H1 (cell line): ENCODE results near the gene PLIN1. TPM values are rescaled to one million over a fixed set of nuclear protein-coding genes. Genes with fewer than 3 reads are reported as not detected.

Experiments
- CTCF ChIA-PET: fragments of 300-600 bp; sonication (Branson Sonifier 250); formaldehyde crosslinking; loops from one replicate; lab custom pipeline; 2021; ENCODE audit not compliant: partially characterized antibody; lab: Charles Lee
- POLR2A ChIA-PET: fragments of 300-600 bp; sonication (Branson Sonifier 250); formaldehyde crosslinking; loops from one replicate; lab custom pipeline; 2021; ENCODE audit warnings: inconsistent platforms; ENCODE audit not compliant: partially characterized antibody; lab: Charles Lee
- DNase-seq, 2 experiments: peaks; one replicate each; pipeline versions ENCODE4 v3.0.0 to v3.0.0-alpha.2; 2010 to 2022; ENCODE audit warnings: low spot score in 2 of 2, low read depth in 1 of 2, mixed read lengths in 1 of 2
- FAIRE-seq: peaks from 2 replicates; lab custom pipeline; 2011; peaks lifted over from hg19 to GRCh38; lab: Jason Lieb, UNC
- H2AFZ ChIP-seq: 2 replicates; pipeline ENCODE4 v1.8.1; 2012; ENCODE audit warnings: low read length, inconsistent platforms
- H2AK5ac ChIP-seq: 2 replicates; pipeline ENCODE4 v1.6.1; 2013; ENCODE audit warnings: low read depth, low read length
- H2BK120ac ChIP-seq: replicated peaks from 2 replicates; pipeline ENCODE3; 2013; ENCODE audit warnings: low read depth, low read length, inconsistent platforms
- H2BK12ac ChIP-seq: 2 replicates; pipeline ENCODE4 v1.6.1; 2013; ENCODE audit warnings: low read depth, low read length
- H2BK15ac ChIP-seq: 2 replicates; pipeline ENCODE4 v1.6.1; 2013; ENCODE audit warnings: low read length
- H2BK20ac ChIP-seq: 2 replicates; pipeline ENCODE4 v1.6.1; 2013; ENCODE audit warnings: low read length
- H2BK5ac ChIP-seq: 2 replicates; pipeline ENCODE4 v1.6.1; 2013; ENCODE audit warnings: low read depth, low read length
- H3K14ac ChIP-seq: 2 replicates; pipeline ENCODE4 v1.6.1; 2013; ENCODE audit warnings: inconsistent platforms; ENCODE audit not compliant: insufficient read length
- H3K18ac ChIP-seq: 2 replicates; pipeline ENCODE4 v1.6.1; 2013; ENCODE audit warnings: low read length; ENCODE audit errors: extremely low read depth
- H3K23ac ChIP-seq: 2 replicates; pipeline ENCODE4 v1.6.1; 2013; ENCODE audit warnings: inconsistent platforms; ENCODE audit not compliant: insufficient read length
- H3K23me2 ChIP-seq: 2 replicates; pipeline ENCODE4 v1.6.1; 2013; ENCODE audit warnings: low read depth, low read length
- H3K27ac ChIP-seq: 2 replicates; pipeline ENCODE4 v1.6.1; 2011; ENCODE audit warnings: low read depth, low read length, inconsistent platforms
- H3K27me3 ChIP-seq, 4 experiments: replicated peaks in 1 of 4; 1 replicate in 1 of 4; 2 replicates in 3 of 4; pipeline versions ENCODE4 v1.6.1 to v1.8.1; 2011 to 2013; ENCODE audit warnings: low read length in 3 of 4, mild to moderate bottlenecking in 3 of 4, inconsistent platforms in 2 of 4, mixed read lengths in 2 of 4, moderate library complexity in 1 of 4; ENCODE audit not compliant: control insufficient read depth in 3 of 4, insufficient read depth in 3 of 4; ENCODE audit errors: extremely low read depth in 1 of 4
- H3K36me3 ChIP-seq, 4 experiments: 2 replicates each; pipeline versions ENCODE4 v1.6.1 to v1.8.1; 2011 to 2013; ENCODE audit warnings: mild to moderate bottlenecking in 4 of 4, low read length in 3 of 4, moderate library complexity in 2 of 4, control low read depth in 1 of 4, inconsistent platforms in 1 of 4; ENCODE audit not compliant: insufficient read depth in 4 of 4, control insufficient read depth in 2 of 4
- H3K4ac ChIP-seq: replicated peaks from 2 replicates; pipeline ENCODE3; 2013; ENCODE audit warnings: low read length, low read depth, mixed read lengths, inconsistent platforms; ENCODE audit not compliant: insufficient read length
- H3K4me1 ChIP-seq, 4 experiments: replicated peaks in 1 of 4; 1 replicate in 1 of 4; 2 replicates in 3 of 4; pipeline versions ENCODE4 v1.6.1 to v1.8.1; 2011 to 2013; ENCODE audit warnings: low read length in 3 of 4, inconsistent platforms in 2 of 4, mixed read lengths in 1 of 4; ENCODE audit not compliant: insufficient read depth in 4 of 4, control insufficient read depth in 3 of 4
- H3K4me2 ChIP-seq, 2 experiments: 2 replicates each; pipeline versions ENCODE4 v1.6.1 to v1.8.1; 2011 to 2013; ENCODE audit warnings: low read depth in 2 of 2, low read length in 2 of 2, control low read depth in 1 of 2, inconsistent platforms in 1 of 2, mild to moderate bottlenecking in 1 of 2; ENCODE audit not compliant: insufficient read depth in 1 of 2
- H3K4me3 ChIP-seq, 4 experiments: fragments of 200-600, 300-600 bp in 1 of 4; sonication (generic), shearing (Covaris generic), sonication (Bioruptor Twin) in 1 of 4; 2 replicates each; pipeline versions ENCODE4 v1.5.1 to v1.8.1; 2011 to 2016; ENCODE audit warnings: low read length in 4 of 4, low read depth in 3 of 4, control low read depth in 2 of 4, inconsistent platforms in 2 of 4, mild to moderate bottlenecking in 2 of 4, mixed read lengths in 1 of 4, moderate library complexity in 1 of 4; ENCODE audit not compliant: insufficient read depth in 2 of 4; ENCODE audit errors: extremely low read depth in 1 of 4
- H3K56ac ChIP-seq: replicated peaks from 2 replicates; pipeline ENCODE3; 2013; ENCODE audit warnings: low read depth, mild to moderate bottlenecking, mixed read lengths, low read length, inconsistent platforms; ENCODE audit not compliant: insufficient read length
- H3K79me1 ChIP-seq: 2 replicates; pipeline ENCODE4 v1.6.1; 2013; ENCODE audit warnings: low read depth, low read length, control low read depth
- H3K79me2 ChIP-seq, 2 experiments: 2 replicates each; pipeline versions ENCODE4 v1.6.1 to v1.8.1; 2012 to 2013; ENCODE audit warnings: low read length in 2 of 2, mild to moderate bottlenecking in 2 of 2, inconsistent platforms in 1 of 2; ENCODE audit not compliant: insufficient read depth in 2 of 2, control insufficient read depth in 1 of 2
- H3K9ac ChIP-seq, 4 experiments: replicated peaks in 1 of 4; 1 replicate in 1 of 4; 2 replicates in 3 of 4; pipeline versions ENCODE4 v1.6.1 to v1.8.1; 2011 to 2013; ENCODE audit warnings: low read depth in 3 of 4, low read length in 3 of 4, control low read depth in 2 of 4, mild to moderate bottlenecking in 2 of 4, moderate library complexity in 2 of 4, inconsistent platforms in 1 of 4; ENCODE audit errors: extremely low read depth in 1 of 4
- H3K9me3 ChIP-seq, 2 experiments: 2 replicates each; pipeline versions ENCODE4 v1.6.1 to v1.8.1; 2012 to 2013; ENCODE audit warnings: mild to moderate bottlenecking in 2 of 2, moderate library complexity in 2 of 2, control low read depth in 1 of 2, inconsistent platforms in 1 of 2, low read depth in 1 of 2, low read length in 1 of 2, mixed read lengths in 1 of 2; ENCODE audit not compliant: insufficient read depth in 2 of 2
- H4K20me1 ChIP-seq, 2 experiments: replicated peaks in 1 of 2; 2 replicates each; pipeline versions ENCODE3 to v1.8.1; 2011 to 2013; ENCODE audit warnings: inconsistent platforms in 2 of 2, low read length in 2 of 2, mild to moderate bottlenecking in 1 of 2; ENCODE audit not compliant: insufficient read depth in 2 of 2, control insufficient read depth in 1 of 2
- H4K5ac ChIP-seq: 2 replicates; pipeline ENCODE4 v1.6.1; 2013; ENCODE audit warnings: low read length, low read depth, mixed read lengths, inconsistent platforms; ENCODE audit not compliant: insufficient read length
- H4K8ac ChIP-seq: 2 replicates; pipeline ENCODE4 v1.8.0; 2013; ENCODE audit warnings: mild to moderate bottlenecking, moderate library complexity, low read length, inconsistent platforms; ENCODE audit not compliant: insufficient read depth; ENCODE audit errors: extremely low read depth
- H4K91ac ChIP-seq: replicated peaks from 2 replicates; pipeline ENCODE3; 2013; ENCODE audit warnings: low read length, mixed read lengths, inconsistent platforms; ENCODE audit not compliant: insufficient read length
- ATF2 ChIP-seq: IDR thresholded peaks from 2 replicates; pipeline ENCODE4 v1.6.1; 2012; ENCODE audit warnings: low read length, inconsistent platforms
- BCL11A ChIP-seq, 2 experiments: IDR thresholded peaks; one replicate each; pipeline ENCODE4 v1.6.1; 2011; ENCODE audit warnings: low read depth in 2 of 2, low read length in 2 of 2, mild to moderate bottlenecking in 2 of 2
- RXRA ChIP-seq: IDR thresholded peaks from 2 replicates; pipeline ENCODE4 v1.6.1; 2011; ENCODE audit warnings: low read depth, mild to moderate bottlenecking, low read length, moderate library complexity; ENCODE audit not compliant: insufficient read depth
- SIRT6 ChIP-seq: IDR thresholded peaks from one replicate; pipeline ENCODE4 v1.7.1; 2012; ENCODE audit warnings: low read length, inconsistent platforms
- polyA plus RNA-seq, 7 experiments: library from polyadenylated mRNA; depleted of rRNA in 3 of 7; stranded (reverse) in 5 of 7; unstranded in 2 of 7; fragments of >200 nt in 5 of 7; fragments of 200-250 nt in 2 of 7; gene quantifications; 1 replicate in 5 of 7; 2 replicates in 1 of 7; 4 replicates in 1 of 7; pipeline versions ENCODE4 v1.2.1 to v1.2.3, GENCODE V29; 2011 to 2013; ENCODE audit warnings: missing spikeins in 2 of 7, mixed read lengths in 2 of 7
- total RNA-seq: library from RNA; stranded (reverse); fragmentation: NEBNext Ultra II Directional; extraction: Animal tissue kit (Norgen Biotek cat#: 25700); gene quantifications from 2 replicates; pipeline ENCODE4 v1.2.1, GENCODE V29; 2021

The PLIN1 gene
- total and polyA plus RNA-seq, 2 of the 8 experiments (the other 6 are each of a cell fraction or from before 2014, with no cell fraction given): 0.33 TPM; not detected in 1

- POLR2A ChIA-PET: no interaction called here
- CTCF ChIA-PET: interaction anchor here (2.1 kb wide), 1 partner anchor 14 kb away, joined by 7 read pairs; no protein-coding TSS in a partner anchor
These were observed 7.4 kb upstream of the PLIN1 start for GRCh38 chr15:89686522-89686921.

More at GRCh38 chr15:89686522-89686921, 7.4 kb upstream of the PLIN1 start:
- Histone ChIP-seq H3K23me2 (peaks cover 9% of the 10 kb centered on the region; the same call in 1 of the 2 replicates), H2BK20ac (no peak overlapping the region), H3K4me1 (no peaks in the 10 kb centered on the region), H2AFZ (no peak overlapping the region), H3K9me3 (no peaks in the 10 kb centered on the region), H3K14ac (no peak overlapping the region), H3K9ac (no peak overlapping the region), H4K91ac (no peak overlapping the region), H3K79me2 (no peaks in the 10 kb centered on the region), H3K56ac (no peak overlapping the region), H3K18ac (no peak overlapping the region), H3K23ac (no peak overlapping the region), H3K4ac (no peak overlapping the region), H4K8ac (no peak overlapping the region), H3K79me1 (no peaks in the 10 kb centered on the region), H3K4me2 (no peak overlapping the region), H3K36me3 (no peaks in the 10 kb centered on the region), H2BK5ac (no peak overlapping the region), H2BK15ac (no peak overlapping the region), H2AK5ac (no peak overlapping the region), H2BK12ac (no peak overlapping the region), H3K27me3 (peaks cover 0 to 3% (median 0%) of the 10 kb centered on the region in 4 experiments; a peak in 3 of 7 replicates), H4K20me1 (no peaks in the 10 kb centered on the region), H3K4me3 (no peak overlapping the region), H3K27ac (no peak overlapping the region), H4K5ac (no peak overlapping the region), H2BK120ac (no peak overlapping the region)
- TF ChIP-seq SIRT6 (no peak), BCL11A (IDR thresholded peaks at IDR 0.05; ENCODE audit: low read depth in 2 of 2, low read length in 2 of 2) (no peak), RXRA (no peak), ATF2 (no peak)
- no peak for DNase-seq
- FAIRE-seq: no peak
